Hepatocyte (in vitro differentiated cells): ENCODE measurements around the gene TMOD1.

Experiments
- CTCF ChIP-seq: fragments of 200-600 bp; sonication (generic); IDR thresholded peaks from 2 replicates; pipeline ENCODE4 v1.5.1; 2016; ENCODE audit warnings: antibody characterized with exemption, mild to moderate bottlenecking; ENCODE audit not compliant: poor library complexity
- EZH2 ChIP-seq: fragments of 200-600 bp; sonication (generic); IDR thresholded peaks from 2 replicates; pipeline ENCODE4 v1.6.1; 2016; ENCODE audit warnings: antibody characterized with exemption, mild to moderate bottlenecking, borderline replicate concordance
- EZH2phosphoT487 ChIP-seq: fragments of 200-600 bp; sonication (generic); IDR thresholded peaks from one replicate; pipeline ENCODE4 v1.6.1; 2018; ENCODE audit warnings: antibody characterized with exemption, mild to moderate bottlenecking, low read depth, moderate library complexity; ENCODE audit not compliant: unreplicated experiment, severe bottlenecking

GRCh38 chr9:97505845-97506244, 4.4 kb downstream of the TMOD1 start:
- TF ChIP-seq EZH2: no peak
- no peak for TF ChIP-seq CTCF
- TF ChIP-seq EZH2phosphoT487: no peak
